Liver (tissue), 9 donors: ENCODE measurements around the gene JAKMIP2. TPM values are rescaled to one million over a fixed set of nuclear protein-coding genes. Genes with fewer than 3 reads are reported as not detected.

Experiments used
- DNase-seq: peaks from one replicate; pipeline ENCODE4 v3.0.0-alpha.2; 2017; ENCODE audit warnings: low spot score
- H3K27ac ChIP-seq, 2 donors: one replicate each; pipeline ENCODE4 v1.7.0; 2013; ENCODE audit warnings: inconsistent platforms in 2 of 2, low read length in 2 of 2, control low read depth in 1 of 2, low read depth in 1 of 2, mild to moderate bottlenecking in 1 of 2
- H3K27me3 ChIP-seq, 4 donors: one replicate each; pipeline versions ENCODE4 v1.6.1 to v1.7.0; 2013; ENCODE audit warnings: low read length in 3 of 4, inconsistent platforms in 1 of 4, mild to moderate bottlenecking in 1 of 4, moderate library complexity in 1 of 4; ENCODE audit not compliant: control insufficient read depth in 4 of 4, insufficient read depth in 4 of 4
- H3K36me3 ChIP-seq, 4 donors: one replicate each; pipeline versions ENCODE4 v1.6.1 to v1.7.0; 2013; ENCODE audit warnings: low read length in 3 of 4, mild to moderate bottlenecking in 3 of 4, low read depth in 1 of 4, moderate library complexity in 1 of 4; ENCODE audit not compliant: control insufficient read depth in 4 of 4, insufficient read depth in 3 of 4
- H3K4me1 ChIP-seq, 4 donors: one replicate each; pipeline versions ENCODE4 v1.6.1 to v1.7.0; 2013; ENCODE audit warnings: low read length in 3 of 4, mild to moderate bottlenecking in 3 of 4, moderate library complexity in 1 of 4; ENCODE audit not compliant: control insufficient read depth in 4 of 4, insufficient read depth in 4 of 4
- H3K4me3 ChIP-seq, 3 donors: one replicate each; pipeline versions ENCODE4 v1.6.1 to v1.7.0; 2013; ENCODE audit warnings: low read length in 3 of 3, control low read depth in 1 of 3, low read depth in 1 of 3, mild to moderate bottlenecking in 1 of 3
- H3K9ac ChIP-seq, 2 donors: one replicate each; pipeline ENCODE4 v1.7.0; 2013; ENCODE audit warnings: low read length in 2 of 2, mild to moderate bottlenecking in 2 of 2, moderate library complexity in 2 of 2, control low read depth in 1 of 2, low read depth in 1 of 2
- H3K9me3 ChIP-seq, 4 donors: one replicate each; pipeline versions ENCODE4 v1.6.1 to v1.7.0; 2013; ENCODE audit warnings: low read length in 3 of 4; ENCODE audit not compliant: control insufficient read depth in 4 of 4
- EGR1 ChIP-seq, 2 donors: IDR thresholded peaks; 2 replicates each; pipeline ENCODE4 v1.6.1; 2016 to 2018; ENCODE audit warnings: antibody characterized with exemption in 2 of 2, low read depth in 2 of 2
- FOXA1 ChIP-seq: IDR thresholded peaks from 2 replicates; pipeline ENCODE4 v1.6.1; 2016; ENCODE audit warnings: antibody characterized with exemption
- FOXA2 ChIP-seq: IDR thresholded peaks from 2 replicates; pipeline ENCODE4 v1.6.1; 2016; ENCODE audit warnings: antibody characterized with exemption
- GABPA ChIP-seq, 2 donors: IDR thresholded peaks in 1 of 2; conservative IDR thresholded peaks in 1 of 2; 2 replicates each; pipeline ENCODE4 v1.6.1; 2016; ENCODE audit warnings: antibody characterized with exemption in 2 of 2, mild to moderate bottlenecking in 1 of 2, moderate library complexity in 1 of 2
- HNF4A ChIP-seq, 2 donors: conservative IDR thresholded peaks; 2 replicates each; pipeline ENCODE4 v1.6.1; 2016; ENCODE audit warnings: antibody characterized with exemption in 2 of 2, mild to moderate bottlenecking in 2 of 2
- HNF4G ChIP-seq: IDR thresholded peaks from 2 replicates; pipeline ENCODE4 v1.6.1; 2016; ENCODE audit warnings: antibody characterized with exemption
- JUND ChIP-seq, 2 donors: IDR thresholded peaks; 2 replicates each; pipeline ENCODE4 v1.6.1; 2016; ENCODE audit warnings: antibody characterized with exemption in 2 of 2
- NR2F2 ChIP-seq: IDR thresholded peaks from 2 replicates; pipeline ENCODE4 v1.6.1; 2016; ENCODE audit warnings: antibody characterized with exemption
- RXRA ChIP-seq, 2 donors: IDR thresholded peaks; 2 replicates each; pipeline ENCODE4 v1.6.1; 2017 to 2018; ENCODE audit warnings: antibody characterized with exemption in 2 of 2, mild to moderate bottlenecking in 1 of 2
- TAF1 ChIP-seq: conservative IDR thresholded peaks from 2 replicates; pipeline ENCODE4 v1.6.1; 2016; ENCODE audit warnings: antibody characterized with exemption, mild to moderate bottlenecking
- WGBS: extraction: QIAGEN DNeasy Blood & Tissue Kit; methylation state at CpG from one replicate; pipeline ENCODE4 v1.1.7; 2013; 5-methylcytosine and 5-hydroxymethylcytosine counted together
- polyA plus RNA-seq, 2 donors: library from polyadenylated mRNA; stranded (reverse) in 1 of 2; unstranded in 1 of 2; fragments of 200-250 nt in 1 of 2; fragments of >200 nt in 1 of 2; fragmentation: Nextera tagmentation in 1 of 2; extraction: Ambion mirVana in 1 of 2; gene quantifications; one replicate each; pipeline versions ENCODE4 v1.2.1 to v1.2.3, GENCODE V29; 2013 to 2015
- total RNA-seq, 2 donors: library from RNA; depleted of rRNA; stranded (reverse); fragments of >200 nt; gene quantifications; one replicate each; pipeline ENCODE4 v1.2.3, GENCODE V29; 2014
- TF ChIP-seq, protein P1 (sequence below): IDR thresholded peaks from 2 replicates; pipeline ENCODE4 v1.6.1; 2016; ENCODE audit warnings: antibody characterized with exemption
- TF ChIP-seq, protein P2 (sequence below): fragments of 150-350 bp; IDR thresholded peaks from 2 replicates; pipeline ENCODE4 v1.5.1; 2017; ENCODE audit warnings: improper control_type of control experiment, low read depth, low read length; ENCODE audit not compliant: missing input control
- TF ChIP-seq, protein P3 (sequence below): IDR thresholded peaks from 2 replicates; pipeline ENCODE4 v1.6.1; 2016; ENCODE audit warnings: antibody characterized with exemption
- TF ChIP-seq, protein P4 (sequence below): IDR thresholded peaks from 2 replicates; pipeline ENCODE4 v1.6.1; 2016; ENCODE audit warnings: antibody characterized with exemption, mild to moderate bottlenecking
- TF ChIP-seq, protein P5 (sequence below): IDR thresholded peaks from 2 replicates; pipeline ENCODE4 v1.6.1; 2016; ENCODE audit warnings: antibody characterized with exemption
- donor health status: healthy.
- donor health status: healthy.
- donor health status: healthy.
- donor health status: healthy.
- donor health status: healthy.

Gene JAKMIP2
- total and polyA plus RNA-seq, 4 donors, result 0.06 to 0.38 (median 0.24) TPM

DNA sequence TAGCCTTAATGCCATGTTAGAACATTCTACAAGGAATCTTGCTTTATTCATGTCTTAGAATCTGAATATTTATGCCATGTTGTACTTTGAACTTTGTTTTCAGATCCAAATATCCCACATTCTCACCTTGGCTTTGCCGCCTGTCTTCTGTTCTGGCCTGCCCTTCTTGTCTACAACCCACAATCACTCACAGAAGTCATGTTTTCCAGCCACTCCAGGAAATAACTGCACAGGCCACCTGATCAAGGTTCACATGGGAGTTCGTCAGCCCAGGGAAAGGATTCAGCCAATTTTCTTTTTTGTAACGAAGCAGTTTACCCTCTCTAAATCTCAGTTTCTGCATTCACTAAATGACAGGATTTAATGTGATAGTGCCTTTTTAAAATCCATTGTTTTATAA is 70.5 kb downstream of the JAKMIP2 start:
- 47% methylated on average over 3 of the region's 3 CpGs for WGBS
- Histone ChIP-seq H3K36me3 (no peaks in the 10 kb centered on the region), H3K9ac (no peak overlapping the region), H3K4me3 (no peak overlapping the region), H3K9me3 (no peaks in the 10 kb centered on the region), H3K27me3 (no peaks in the 10 kb centered on the region), H3K4me1 (peaks cover 0 to 6% (median 2%) of the 10 kb centered on the region in 4 donors), H3K27ac (no peak overlapping the region)
- TF ChIP-seq, protein P1, sequence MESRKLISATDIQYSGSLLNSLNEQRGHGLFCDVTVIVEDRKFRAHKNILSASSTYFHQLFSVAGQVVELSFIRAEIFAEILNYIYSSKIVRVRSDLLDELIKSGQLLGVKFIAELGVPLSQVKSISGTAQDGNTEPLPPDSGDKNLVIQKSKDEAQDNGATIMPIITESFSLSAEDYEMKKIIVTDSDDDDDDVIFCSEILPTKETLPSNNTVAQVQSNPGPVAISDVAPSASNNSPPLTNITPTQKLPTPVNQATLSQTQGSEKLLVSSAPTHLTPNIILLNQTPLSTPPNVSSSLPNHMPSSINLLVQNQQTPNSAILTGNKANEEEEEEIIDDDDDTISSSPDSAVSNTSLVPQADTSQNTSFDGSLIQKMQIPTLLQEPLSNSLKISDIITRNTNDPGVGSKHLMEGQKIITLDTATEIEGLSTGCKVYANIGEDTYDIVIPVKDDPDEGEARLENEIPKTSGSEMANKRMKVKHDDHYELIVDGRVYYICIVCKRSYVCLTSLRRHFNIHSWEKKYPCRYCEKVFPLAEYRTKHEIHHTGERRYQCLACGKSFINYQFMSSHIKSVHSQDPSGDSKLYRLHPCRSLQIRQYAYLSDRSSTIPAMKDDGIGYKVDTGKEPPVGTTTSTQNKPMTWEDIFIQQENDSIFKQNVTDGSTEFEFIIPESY, result no peak
- no peak for TF ChIP-seq GABPA (IDR thresholded peaks at IDR 0.05 in 1 of 2, conservative IDR thresholded peaks at IDR 0.05 in 1 of 2)
- TF ChIP-seq FOXA2, result no peak
- peak in 1 of 2 donors; percentile 26 for TF ChIP-seq RXRA (IDR thresholded peaks at IDR 0.05)
- TF ChIP-seq HNF4A (conservative IDR thresholded peaks at IDR 0.05), result peak; percentile 40 to 52
- TF ChIP-seq, protein P2, sequence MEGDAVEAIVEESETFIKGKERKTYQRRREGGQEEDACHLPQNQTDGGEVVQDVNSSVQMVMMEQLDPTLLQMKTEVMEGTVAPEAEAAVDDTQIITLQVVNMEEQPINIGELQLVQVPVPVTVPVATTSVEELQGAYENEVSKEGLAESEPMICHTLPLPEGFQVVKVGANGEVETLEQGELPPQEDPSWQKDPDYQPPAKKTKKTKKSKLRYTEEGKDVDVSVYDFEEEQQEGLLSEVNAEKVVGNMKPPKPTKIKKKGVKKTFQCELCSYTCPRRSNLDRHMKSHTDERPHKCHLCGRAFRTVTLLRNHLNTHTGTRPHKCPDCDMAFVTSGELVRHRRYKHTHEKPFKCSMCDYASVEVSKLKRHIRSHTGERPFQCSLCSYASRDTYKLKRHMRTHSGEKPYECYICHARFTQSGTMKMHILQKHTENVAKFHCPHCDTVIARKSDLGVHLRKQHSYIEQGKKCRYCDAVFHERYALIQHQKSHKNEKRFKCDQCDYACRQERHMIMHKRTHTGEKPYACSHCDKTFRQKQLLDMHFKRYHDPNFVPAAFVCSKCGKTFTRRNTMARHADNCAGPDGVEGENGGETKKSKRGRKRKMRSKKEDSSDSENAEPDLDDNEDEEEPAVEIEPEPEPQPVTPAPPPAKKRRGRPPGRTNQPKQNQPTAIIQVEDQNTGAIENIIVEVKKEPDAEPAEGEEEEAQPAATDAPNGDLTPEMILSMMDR, result no peak
- no peak for TF ChIP-seq EGR1 (IDR thresholded peaks at IDR 0.05; ENCODE audit: low read depth in 2 of 2)
- TF ChIP-seq NR2F2, result no peak
- TF ChIP-seq, protein P3, sequence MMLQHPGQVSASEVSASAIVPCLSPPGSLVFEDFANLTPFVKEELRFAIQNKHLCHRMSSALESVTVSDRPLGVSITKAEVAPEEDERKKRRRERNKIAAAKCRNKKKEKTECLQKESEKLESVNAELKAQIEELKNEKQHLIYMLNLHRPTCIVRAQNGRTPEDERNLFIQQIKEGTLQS, result no peak
- peak; percentile 7 for TF ChIP-seq HNF4G
- TF ChIP-seq, protein P4, sequence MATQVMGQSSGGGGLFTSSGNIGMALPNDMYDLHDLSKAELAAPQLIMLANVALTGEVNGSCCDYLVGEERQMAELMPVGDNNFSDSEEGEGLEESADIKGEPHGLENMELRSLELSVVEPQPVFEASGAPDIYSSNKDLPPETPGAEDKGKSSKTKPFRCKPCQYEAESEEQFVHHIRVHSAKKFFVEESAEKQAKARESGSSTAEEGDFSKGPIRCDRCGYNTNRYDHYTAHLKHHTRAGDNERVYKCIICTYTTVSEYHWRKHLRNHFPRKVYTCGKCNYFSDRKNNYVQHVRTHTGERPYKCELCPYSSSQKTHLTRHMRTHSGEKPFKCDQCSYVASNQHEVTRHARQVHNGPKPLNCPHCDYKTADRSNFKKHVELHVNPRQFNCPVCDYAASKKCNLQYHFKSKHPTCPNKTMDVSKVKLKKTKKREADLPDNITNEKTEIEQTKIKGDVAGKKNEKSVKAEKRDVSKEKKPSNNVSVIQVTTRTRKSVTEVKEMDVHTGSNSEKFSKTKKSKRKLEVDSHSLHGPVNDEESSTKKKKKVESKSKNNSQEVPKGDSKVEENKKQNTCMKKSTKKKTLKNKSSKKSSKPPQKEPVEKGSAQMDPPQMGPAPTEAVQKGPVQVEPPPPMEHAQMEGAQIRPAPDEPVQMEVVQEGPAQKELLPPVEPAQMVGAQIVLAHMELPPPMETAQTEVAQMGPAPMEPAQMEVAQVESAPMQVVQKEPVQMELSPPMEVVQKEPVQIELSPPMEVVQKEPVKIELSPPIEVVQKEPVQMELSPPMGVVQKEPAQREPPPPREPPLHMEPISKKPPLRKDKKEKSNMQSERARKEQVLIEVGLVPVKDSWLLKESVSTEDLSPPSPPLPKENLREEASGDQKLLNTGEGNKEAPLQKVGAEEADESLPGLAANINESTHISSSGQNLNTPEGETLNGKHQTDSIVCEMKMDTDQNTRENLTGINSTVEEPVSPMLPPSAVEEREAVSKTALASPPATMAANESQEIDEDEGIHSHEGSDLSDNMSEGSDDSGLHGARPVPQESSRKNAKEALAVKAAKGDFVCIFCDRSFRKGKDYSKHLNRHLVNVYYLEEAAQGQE, result no peak
- no peak for TF ChIP-seq TAF1
- DNase-seq, result no peak

DNA sequence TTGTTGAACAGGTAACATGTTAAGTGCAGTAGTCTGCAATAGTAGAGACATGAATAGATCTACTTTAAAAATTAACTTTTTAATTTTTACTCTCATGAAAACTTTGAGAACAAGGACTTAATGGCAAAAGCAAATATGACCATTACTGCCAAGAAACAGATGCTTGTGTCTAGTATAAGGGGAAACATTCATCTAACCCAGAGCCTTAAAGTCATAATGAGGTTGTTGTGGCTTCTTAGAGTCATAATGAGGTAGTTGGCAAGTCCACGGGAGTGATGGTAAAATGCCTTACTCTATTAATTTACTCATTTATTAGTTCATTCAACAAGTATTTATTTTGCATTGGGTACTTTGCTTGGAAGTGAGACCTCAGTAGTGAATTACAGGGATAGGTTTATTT is 71.5 kb downstream of the JAKMIP2 start:
- 84% methylated on average over 1 of the region's 1 CpG for WGBS
- no peak overlapping the region for H3K9ac ChIP-seq
- H3K27me3 ChIP-seq, result no peaks in the 10 kb centered on the region
- H3K36me3 ChIP-seq, result no peaks in the 10 kb centered on the region
- no peak for DNase-seq
- no peak overlapping the region for H3K4me3 ChIP-seq
- no peak overlapping the region for H3K27ac ChIP-seq
- H3K9me3 ChIP-seq, result no peaks in the 10 kb centered on the region
- peaks cover 0 to 6% (median 2%) of the 10 kb centered on the region in 4 donors for H3K4me1 ChIP-seq
- TF ChIP-seq HNF4A (conservative IDR thresholded peaks at IDR 0.05), result no peak
- TF ChIP-seq, protein P5, sequence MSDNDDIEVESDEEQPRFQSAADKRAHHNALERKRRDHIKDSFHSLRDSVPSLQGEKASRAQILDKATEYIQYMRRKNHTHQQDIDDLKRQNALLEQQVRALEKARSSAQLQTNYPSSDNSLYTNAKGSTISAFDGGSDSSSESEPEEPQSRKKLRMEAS, result no peak
- TF ChIP-seq, protein P3, result no peak
- TF ChIP-seq, protein P4, result no peak
- no peak for TF ChIP-seq FOXA2
- TF ChIP-seq, protein P1, result no peak
- TF ChIP-seq FOXA1, result no peak
- TF ChIP-seq TAF1, result no peak
- no peak for TF ChIP-seq JUND (IDR thresholded peaks at IDR 0.05)
- no peak for TF ChIP-seq HNF4G
